ENCODE data around the gene CLSTN3.
"Not testable (repeated sequence)": the region's sequence is repeated elsewhere in the genome, so short reads cannot be mapped to it uniquely, and the experiment has no call there.

The CLSTN3 gene

GRCh38 chr12:7106082-7106481 lies 24.1 kb upstream of the CLSTN3 start:
- no peak for DNase-seq

GRCh38 chr12:7107181-7107580 lies 23.0 kb upstream of the CLSTN3 start:
- not testable (repeated sequence) for DNase-seq

- DNase-seq, result no peak
Observed at GRCh38 chr12:7107636-7108002, 22.6 kb upstream of the CLSTN3 start.

- DNase-seq, result no peak
Observed at GRCh38 chr12:7108003-7108795, 22.0 kb upstream of the CLSTN3 start.

- peak; percentile 49 to 77 for DNase-seq
Observed at GRCh38 chr12:7108796-7109571, 21.2 kb upstream of the CLSTN3 start, which contains the start of gene C1RL. Gene C1RL (minus strand): TSS chr12:7109214. CDS start chr12:7109180, 34 bp downstream.

- no peak for DNase-seq
Observed at GRCh38 chr12:7109572-7109920, 20.6 kb upstream of the CLSTN3 start.

GRCh38 chr12:7110661-7111060 lies 19.5 kb upstream of the CLSTN3 start:
- no peak for DNase-seq

- no peak for DNase-seq
Observed at GRCh38 chr12:7112041-7112440, 18.1 kb upstream of the CLSTN3 start.

- peak in 1 of 2 donors; percentile 11 for DNase-seq
Observed at GRCh38 chr12:7113389-7113871, 16.7 kb upstream of the CLSTN3 start.

GRCh38 chr12:7114008-7114407 lies 16.2 kb upstream of the CLSTN3 start:
- no peak for DNase-seq

- DNase-seq, result no peak
Observed at GRCh38 chr12:7114851-7115250, 15.3 kb upstream of the CLSTN3 start.

GRCh38 chr12:7116196-7116595 lies 14.0 kb upstream of the CLSTN3 start:
- no peak for DNase-seq

GRCh38 chr12:7116916-7117315 lies 13.3 kb upstream of the CLSTN3 start:
- DNase-seq, result no peak

GRCh38 chr12:7117670-7118069 lies 12.5 kb upstream of the CLSTN3 start:
- no peak for DNase-seq

GRCh38 chr12:7118881-7119280 lies 11.3 kb upstream of the CLSTN3 start:
- no peak for DNase-seq

- DNase-seq, result no peak
Observed at GRCh38 chr12:7120166-7120565, 10.0 kb upstream of the CLSTN3 start.

- DNase-seq, result no peak
Observed at GRCh38 chr12:7121324-7121723, 8.8 kb upstream of the CLSTN3 start.

GRCh38 chr12:7122811-7123769 lies 7.1 kb upstream of the CLSTN3 start:
- DNase-seq, result no peak

- DNase-seq, result no peak
Observed at GRCh38 chr12:7123806-7124522, 6.2 kb upstream of the CLSTN3 start.

GRCh38 chr12:7125632-7126227 lies 4.4 kb upstream of the CLSTN3 start:
- DNase-seq, result no peak

GRCh38 chr12:7127916-7128626 lies 2.1 kb upstream of the CLSTN3 start:
- no peak for DNase-seq

All from hippocampal formation (tissue), 2 donors.